ENCODE measurements around the gene HDAC9. TPM values are rescaled to one million over a fixed set of nuclear protein-coding genes. Genes with fewer than 3 reads are reported as not detected.

The HDAC9 gene
- total RNA-seq, 2 donors from 2014 or later, result 4.9 to 6.5 TPM

DNA sequence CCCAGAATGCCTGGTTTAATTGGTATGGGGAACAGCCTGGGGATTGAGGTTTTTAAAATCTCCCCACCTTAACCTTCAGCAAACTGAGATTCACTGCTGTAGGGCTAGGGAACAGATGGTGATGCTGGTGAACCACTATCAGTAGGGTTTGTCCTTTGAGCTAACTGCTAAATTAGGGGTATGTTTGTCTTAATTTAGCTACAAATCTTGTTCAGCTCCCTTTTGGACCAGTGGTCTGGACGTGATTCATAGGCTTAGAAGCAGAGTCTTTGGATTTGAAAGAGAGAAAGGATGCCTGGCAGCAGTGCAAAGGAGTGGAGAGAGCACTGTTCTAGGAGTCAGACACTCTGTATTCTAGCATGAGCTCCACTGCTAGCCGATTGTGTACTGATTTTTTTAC lies 2.8 kb downstream of the HDAC9 start:
- Mint-ChIP-seq H3K36me3 (ENCODE audit: low read depth) (no peaks in the 10 kb centered on the region), H3K4me3 (no peak overlapping the region), H3K4me1 (peaks cover 9% of the 10 kb centered on the region), H3K27me3 (no peaks in the 10 kb centered on the region), H3K27ac (no peak overlapping the region)
- no peak for DNase-seq
- no peak for ATAC-seq
- no peaks in the 10 kb centered on the region for H3K9me3 ChIP-seq (ENCODE audit: control insufficient read depth, low read length, poor library complexity, severe bottlenecking)

DNA sequence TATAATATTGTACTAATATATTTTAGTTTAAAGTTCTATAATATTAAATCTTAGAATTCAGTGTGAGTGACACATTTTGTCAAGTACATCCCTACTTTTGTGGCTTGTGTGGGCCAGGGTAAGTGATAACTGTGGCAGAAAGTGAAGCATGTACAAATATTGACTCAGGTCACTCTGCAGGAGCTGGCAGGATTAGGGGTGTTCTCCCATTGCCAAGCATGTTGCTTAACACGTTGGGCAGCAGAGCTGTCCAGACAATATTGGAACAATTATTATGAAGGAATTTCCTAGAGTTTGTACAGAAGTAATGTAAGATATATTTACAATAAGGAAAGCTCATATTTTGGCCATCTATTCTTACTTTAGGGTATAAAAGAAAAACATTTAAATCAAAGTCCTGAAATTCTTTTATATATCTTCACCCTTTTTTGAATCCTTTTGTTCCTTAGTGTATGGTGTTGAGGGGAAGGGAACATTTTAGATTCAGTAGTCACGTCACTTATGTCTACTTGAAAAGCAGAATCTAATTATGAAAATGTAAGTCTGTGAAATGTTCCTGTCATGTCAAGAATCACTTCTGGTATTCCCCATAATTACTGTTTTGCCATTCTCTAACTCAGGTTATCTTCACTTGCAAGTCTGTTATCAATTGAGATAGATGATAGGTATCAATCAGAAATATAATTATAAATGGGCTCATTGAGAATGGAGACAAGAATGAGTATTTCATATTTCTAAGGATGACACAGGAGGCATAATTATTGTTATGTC lies 4.0 kb downstream of the HDAC9 start:
- Mint-ChIP-seq H3K4me1 (peaks cover 9% of the 10 kb centered on the region), H3K27me3 (no peaks in the 10 kb centered on the region), H3K36me3 (ENCODE audit: low read depth) (no peaks in the 10 kb centered on the region), H3K4me3 (no peak overlapping the region), H3K27ac (no peak overlapping the region)
- ATAC-seq (no peak), DNase-seq (no peak)
- H3K9me3 ChIP-seq (ENCODE audit: control insufficient read depth, low read length, poor library complexity, severe bottlenecking), result no peaks in the 10 kb centered on the region

DNA sequence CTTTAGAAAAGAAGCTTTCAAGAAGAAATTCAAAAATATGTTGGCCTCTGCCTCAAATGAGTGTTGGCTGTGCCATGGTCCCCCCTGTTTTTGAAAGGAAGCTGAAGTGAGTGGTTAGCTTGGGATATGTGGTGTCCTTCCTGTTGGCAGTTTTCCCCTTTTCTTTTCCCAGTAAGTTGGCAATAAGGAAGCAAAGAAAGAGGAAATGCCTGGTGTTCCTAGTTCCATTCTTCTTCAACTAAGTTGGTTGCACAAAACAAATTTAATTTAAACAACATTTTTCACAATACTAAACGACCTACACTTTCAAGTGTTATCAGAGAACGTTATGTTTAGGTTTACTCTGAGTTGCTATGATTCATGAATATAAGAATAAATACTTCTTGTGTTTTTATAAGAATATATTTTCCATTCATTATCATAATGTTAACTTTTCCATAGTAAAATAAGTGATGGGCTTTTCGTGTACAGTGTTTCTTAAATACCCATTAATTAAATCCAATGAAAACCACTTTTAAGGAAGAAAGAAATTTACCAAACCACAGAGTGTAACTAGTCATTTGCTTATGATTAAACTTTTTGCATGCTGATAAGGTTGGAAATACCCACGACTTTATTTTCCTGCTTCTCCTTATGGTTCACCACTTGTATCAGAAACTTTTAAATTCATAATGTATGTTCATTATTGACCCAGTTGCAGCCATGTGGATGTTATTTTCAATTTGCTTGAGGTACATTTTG lies 7.7 kb downstream of the HDAC9 start:
- H3K27me3 Mint-ChIP-seq, result no peaks in the 10 kb centered on the region

DNA sequence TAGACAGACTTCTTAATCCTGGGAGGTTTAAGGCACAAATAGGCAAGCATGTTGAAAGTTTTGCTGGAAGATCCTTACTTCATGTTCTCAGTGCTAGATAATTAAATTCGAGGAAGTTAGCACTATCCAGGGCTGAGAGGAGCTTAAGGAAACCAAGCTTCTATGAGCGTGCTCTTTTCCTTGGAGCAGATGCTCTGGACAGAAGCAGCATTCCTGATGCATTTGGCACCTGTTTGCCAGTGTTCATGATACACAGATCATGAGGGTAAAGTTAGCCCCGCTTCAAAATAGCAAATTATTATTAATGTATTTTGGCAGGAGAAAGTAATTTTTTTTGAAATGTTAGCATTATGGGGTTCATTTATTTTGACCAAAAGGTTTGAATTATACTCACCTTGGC lies 9.4 kb downstream of the HDAC9 start:
- Mint-ChIP-seq H3K4me3 (no peak overlapping the region), H3K27ac (no peak overlapping the region), H3K36me3 (ENCODE audit: low read depth) (no peaks in the 10 kb centered on the region)

More for the DNA sequence above, 7.7 kb downstream of the HDAC9 start:
- no peak overlapping the region for H3K4me3 Mint-ChIP-seq
- no peak for ATAC-seq
- no peak overlapping the region for H3K27ac Mint-ChIP-seq
- H3K36me3 Mint-ChIP-seq (ENCODE audit: low read depth), result no peaks in the 10 kb centered on the region
- H3K4me1 Mint-ChIP-seq, result no peaks in the 10 kb centered on the region
- DNase-seq, result no peak
- H3K9me3 ChIP-seq (ENCODE audit: control insufficient read depth, low read length, poor library complexity, severe bottlenecking), result no peaks in the 10 kb centered on the region

DNA sequence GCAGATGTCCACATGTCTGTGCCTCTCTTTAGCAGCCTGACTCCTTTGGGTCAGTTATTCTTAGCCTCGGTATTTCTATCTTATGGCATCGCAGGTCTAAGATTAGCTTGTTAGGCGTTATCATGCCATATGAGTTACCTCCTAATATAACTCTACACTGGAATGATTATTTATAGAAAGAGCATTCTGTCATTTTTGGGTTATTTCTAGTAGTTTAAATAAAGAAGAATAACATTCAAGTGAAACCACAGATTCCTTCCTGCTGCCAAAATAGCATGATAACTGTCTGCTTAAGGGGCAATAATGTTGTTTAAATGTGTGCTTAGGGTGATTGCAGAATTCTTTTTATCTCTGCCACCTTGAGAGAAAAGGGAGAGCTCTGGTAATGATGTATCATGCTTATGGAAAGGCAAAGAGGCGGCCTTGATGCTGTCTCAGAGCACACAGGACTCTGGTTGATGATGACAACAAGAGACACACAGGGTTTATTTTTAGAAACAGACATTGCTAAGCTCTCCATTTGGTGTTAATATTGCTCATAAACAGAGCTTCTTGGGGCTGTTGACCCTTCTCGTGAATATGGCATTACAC lies 10.4 kb downstream of the HDAC9 start:
- Mint-ChIP-seq H3K27me3 (no peaks in the 10 kb centered on the region), H3K27ac (no peak overlapping the region), H3K4me3 (no peak overlapping the region), H3K4me1 (no peaks in the 10 kb centered on the region), H3K36me3 (ENCODE audit: low read depth) (no peaks in the 10 kb centered on the region)
- ATAC-seq, result no peak
- no peak for DNase-seq
- no peaks in the 10 kb centered on the region for H3K9me3 ChIP-seq (ENCODE audit: control insufficient read depth, low read length, poor library complexity, severe bottlenecking)

More for the DNA sequence above, 9.4 kb downstream of the HDAC9 start:
- Mint-ChIP-seq H3K27me3 (no peaks in the 10 kb centered on the region), H3K4me1 (no peaks in the 10 kb centered on the region)
- DNase-seq (no peak), ATAC-seq (no peak)
- no peaks in the 10 kb centered on the region for H3K9me3 ChIP-seq (ENCODE audit: control insufficient read depth, low read length, poor library complexity, severe bottlenecking)

DNA sequence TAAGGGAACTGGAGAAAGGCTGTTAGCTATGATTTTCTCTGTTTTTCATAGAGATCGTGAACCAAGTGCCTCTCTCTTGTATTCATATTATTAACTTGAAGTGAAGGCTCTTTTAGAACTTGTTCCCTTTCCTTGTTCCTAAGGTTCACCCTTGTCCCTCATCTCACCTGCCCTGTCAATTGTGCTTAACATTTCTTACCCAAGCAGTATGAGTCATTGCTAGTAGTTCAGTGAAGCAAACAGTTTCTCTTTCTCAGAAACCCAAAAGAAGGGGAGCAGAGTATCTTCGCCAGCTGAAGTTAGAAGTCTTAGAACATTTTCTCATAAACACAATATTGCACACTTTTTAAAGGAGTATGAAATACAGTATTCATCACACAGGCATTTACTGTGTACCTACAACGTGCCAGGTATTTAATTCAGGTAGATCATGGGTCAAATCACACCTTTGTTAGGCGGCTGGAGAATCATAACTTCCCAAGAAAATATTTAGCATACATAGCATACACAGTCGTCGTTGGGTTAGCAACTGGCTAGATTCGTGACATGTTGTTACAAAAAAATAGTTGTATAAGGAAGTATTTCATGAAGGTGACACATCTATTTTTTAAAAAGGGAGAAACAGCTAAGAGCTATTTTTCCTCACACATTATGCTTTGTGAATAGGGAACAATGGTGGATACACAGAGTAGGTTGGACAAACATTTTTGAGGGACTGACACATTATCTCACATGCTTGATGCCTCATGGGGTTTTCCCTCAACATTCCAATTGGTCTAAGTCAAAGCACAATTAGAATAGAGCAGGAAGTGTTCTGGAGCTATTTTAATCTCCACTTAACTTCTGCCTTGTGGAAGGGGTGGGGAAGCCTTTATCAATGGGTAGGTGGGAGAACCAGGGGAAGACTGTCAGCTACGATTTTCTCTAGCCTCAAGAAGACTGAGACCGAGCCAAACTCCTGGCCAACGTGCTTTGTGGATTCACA lies 13.2 kb downstream of the HDAC9 start:
- Mint-ChIP-seq H3K4me1 (no peaks in the 10 kb centered on the region), H3K36me3 (ENCODE audit: low read depth) (no peaks in the 10 kb centered on the region), H3K27me3 (no peaks in the 10 kb centered on the region), H3K4me3 (no peak overlapping the region), H3K27ac (no peak overlapping the region)
- DNase-seq (no peak), ATAC-seq (peak; percentile 69)
- no peaks in the 10 kb centered on the region for H3K9me3 ChIP-seq (ENCODE audit: control insufficient read depth, low read length, poor library complexity, severe bottlenecking)

DNA sequence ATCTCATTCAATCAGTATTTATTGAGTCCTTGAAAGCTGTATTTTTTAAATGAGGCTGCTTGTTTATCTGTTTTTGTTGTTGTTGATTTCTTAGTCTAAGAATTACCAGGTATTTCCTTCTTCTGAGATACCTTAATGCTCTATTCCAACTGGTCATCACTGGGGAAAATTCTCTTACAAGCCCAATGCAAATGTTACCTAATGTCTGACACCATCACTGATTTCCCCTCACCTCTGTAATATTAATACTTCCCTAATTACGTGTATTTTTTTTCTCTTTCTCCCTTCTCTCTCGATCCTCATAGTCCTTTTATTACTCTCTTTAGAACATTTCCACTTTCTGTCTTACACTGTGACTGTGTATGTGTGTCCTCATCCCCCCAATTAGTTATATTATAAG lies 13.9 kb downstream of the HDAC9 start:
- H3K36me3 Mint-ChIP-seq (ENCODE audit: low read depth), result no peaks in the 10 kb centered on the region
- no peaks in the 10 kb centered on the region for H3K9me3 ChIP-seq (ENCODE audit: control insufficient read depth, low read length, poor library complexity, severe bottlenecking)
- DNase-seq (no peak), ATAC-seq (no peak)
- no peak overlapping the region for H3K4me3 Mint-ChIP-seq
- H3K27me3 Mint-ChIP-seq, result no peaks in the 10 kb centered on the region
- no peak overlapping the region for H3K27ac Mint-ChIP-seq
- H3K4me1 Mint-ChIP-seq, result no peaks in the 10 kb centered on the region

DNA sequence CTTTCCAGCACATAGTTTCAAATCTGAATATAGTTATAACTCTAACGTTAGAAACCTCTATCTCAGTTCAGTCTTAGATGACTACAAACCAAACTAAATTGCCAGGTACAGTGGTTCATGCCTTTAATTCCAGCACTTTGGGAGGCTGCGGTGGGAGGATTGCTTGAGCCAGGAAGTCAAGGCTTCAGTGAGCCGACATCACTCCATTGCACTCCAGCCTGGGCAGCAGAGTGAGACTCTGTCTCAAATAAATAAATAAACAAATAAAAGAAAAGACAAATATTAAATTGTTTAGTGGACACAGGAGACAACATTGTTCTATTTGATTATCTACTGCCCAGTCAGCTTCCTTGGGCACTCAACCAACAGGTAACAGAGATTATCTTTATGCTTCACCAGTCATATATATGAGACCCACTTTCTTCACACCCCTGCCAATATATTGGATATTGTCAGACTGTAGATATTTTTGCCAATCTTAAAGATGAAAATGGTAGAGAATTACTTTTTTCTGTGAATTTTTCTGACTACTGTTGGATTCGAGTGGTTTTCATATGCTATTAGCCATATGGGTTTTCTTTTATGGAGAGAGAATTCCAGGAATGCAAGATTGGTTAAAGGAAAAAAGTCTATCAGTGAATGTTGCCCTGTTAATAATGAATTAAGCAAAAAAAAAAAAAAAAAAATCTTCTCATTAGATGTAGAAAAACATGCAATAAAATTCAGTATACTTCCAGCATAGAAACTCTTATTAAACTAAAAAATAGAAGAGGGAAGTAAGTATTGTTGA lies 16.0 kb downstream of the HDAC9 start:
- H3K9me3 ChIP-seq (ENCODE audit: control insufficient read depth, low read length, poor library complexity, severe bottlenecking), result no peaks in the 10 kb centered on the region
- DNase-seq (no peak), ATAC-seq (no peak)
- Mint-ChIP-seq H3K4me3 (no peak overlapping the region), H3K36me3 (ENCODE audit: low read depth) (no peaks in the 10 kb centered on the region), H3K4me1 (no peaks in the 10 kb centered on the region), H3K27ac (no peak overlapping the region), H3K27me3 (no peaks in the 10 kb centered on the region)

DNA sequence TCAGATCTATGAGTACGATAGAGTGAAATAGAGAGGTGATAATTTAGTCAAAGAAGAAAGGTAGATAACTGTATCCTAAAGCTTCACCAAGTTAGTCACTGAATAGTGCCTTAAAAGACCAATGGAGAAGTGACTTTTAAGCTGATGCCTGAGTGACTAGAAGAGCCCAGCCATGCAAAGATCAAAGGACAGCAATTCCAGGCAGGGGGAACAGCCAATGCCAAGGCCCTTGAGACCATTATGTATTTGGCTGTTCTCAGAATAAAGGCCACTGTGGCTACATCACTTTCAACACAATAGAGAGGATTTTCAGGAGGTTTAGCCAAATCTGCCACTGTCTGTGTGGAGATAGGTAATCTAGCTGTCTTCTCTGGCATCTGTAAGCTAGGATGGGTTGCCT lies 17.8 kb downstream of the HDAC9 start:
- ATAC-seq, result no peak
- H3K27me3 Mint-ChIP-seq, result no peaks in the 10 kb centered on the region

DNA sequence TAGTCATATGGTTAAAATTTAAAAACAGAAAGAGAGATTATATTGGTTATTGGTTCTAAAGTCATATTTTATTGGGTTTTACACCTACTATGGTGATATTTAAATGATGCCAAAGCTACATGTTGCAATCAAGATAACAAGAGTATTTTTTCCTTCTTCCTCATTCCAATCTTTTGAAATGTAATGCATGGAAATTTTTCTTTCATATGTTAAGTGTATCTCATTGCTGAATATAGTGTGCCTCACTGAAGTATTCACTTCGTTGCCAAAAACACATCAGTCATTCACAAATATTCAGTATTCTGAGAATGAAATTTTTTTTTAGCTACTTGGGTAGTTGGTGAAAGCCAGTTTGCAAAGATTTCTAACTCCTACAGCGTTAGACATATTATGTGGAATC lies 19.5 kb downstream of the HDAC9 start:
- no peak overlapping the region for H3K4me3 Mint-ChIP-seq

More for the DNA sequence above, 17.8 kb downstream of the HDAC9 start:
- no peak for DNase-seq
- H3K27ac Mint-ChIP-seq, result no peak overlapping the region
- H3K4me1 Mint-ChIP-seq, result no peaks in the 10 kb centered on the region
- no peak overlapping the region for H3K4me3 Mint-ChIP-seq
- no peaks in the 10 kb centered on the region for H3K36me3 Mint-ChIP-seq (ENCODE audit: low read depth)
- H3K9me3 ChIP-seq (ENCODE audit: control insufficient read depth, low read length, poor library complexity, severe bottlenecking), result no peaks in the 10 kb centered on the region

DNA sequence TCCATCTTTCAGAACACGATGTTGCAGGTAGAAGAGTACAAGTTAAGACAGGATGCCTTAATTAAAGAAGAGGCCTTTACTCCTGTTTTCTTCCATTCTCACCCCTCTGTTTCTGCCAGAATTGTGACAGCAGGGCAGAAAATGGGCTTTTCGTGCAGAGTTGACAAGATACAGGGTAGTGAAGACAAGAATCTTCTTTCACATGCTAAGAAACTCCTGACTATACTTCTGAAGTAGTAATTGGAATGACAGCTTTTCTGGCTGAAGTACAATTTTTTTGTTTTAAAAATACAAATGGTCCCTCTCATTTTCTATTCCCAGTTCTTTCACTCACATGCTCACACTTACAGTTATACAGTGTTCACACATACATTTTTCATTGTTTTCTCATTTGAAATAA lies 22.1 kb downstream of the HDAC9 start:
- Mint-ChIP-seq H3K4me1 (no peaks in the 10 kb centered on the region), H3K4me3 (no peak overlapping the region), H3K27me3 (no peaks in the 10 kb centered on the region), H3K27ac (no peak overlapping the region), H3K36me3 (ENCODE audit: low read depth) (no peaks in the 10 kb centered on the region)
- no peak for ATAC-seq
- no peaks in the 10 kb centered on the region for H3K9me3 ChIP-seq (ENCODE audit: control insufficient read depth, low read length, poor library complexity, severe bottlenecking)
- no peak for DNase-seq

More for the DNA sequence above, 19.5 kb downstream of the HDAC9 start:
- no peak overlapping the region for H3K27ac Mint-ChIP-seq
- H3K4me1 Mint-ChIP-seq, result no peaks in the 10 kb centered on the region
- no peaks in the 10 kb centered on the region for H3K36me3 Mint-ChIP-seq (ENCODE audit: low read depth)
- no peaks in the 10 kb centered on the region for H3K9me3 ChIP-seq (ENCODE audit: control insufficient read depth, low read length, poor library complexity, severe bottlenecking)
- ATAC-seq (no peak), DNase-seq (no peak)
- H3K27me3 Mint-ChIP-seq, result no peaks in the 10 kb centered on the region

DNA sequence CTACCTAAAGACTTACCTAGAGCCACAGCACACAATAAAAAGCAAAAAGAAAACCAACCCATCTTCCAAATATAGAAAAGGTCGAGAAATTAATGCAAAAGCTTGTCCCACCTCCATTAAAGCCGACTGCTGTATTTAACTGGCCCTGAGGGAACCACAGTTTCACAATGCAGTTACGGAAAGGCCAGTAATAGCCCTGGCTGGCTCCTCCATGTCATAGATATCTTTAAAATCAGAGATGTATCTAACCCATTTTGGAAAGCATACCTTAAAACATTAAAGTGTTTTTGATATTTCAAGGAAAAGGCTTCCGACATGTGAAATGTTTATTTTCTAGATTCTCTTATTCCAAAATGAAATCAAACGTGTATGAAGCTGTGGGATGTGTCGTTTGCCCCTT lies 23.0 kb downstream of the HDAC9 start:
- no peaks in the 10 kb centered on the region for H3K27me3 Mint-ChIP-seq
- H3K4me1 Mint-ChIP-seq, result no peaks in the 10 kb centered on the region
- H3K4me3 Mint-ChIP-seq, result no peak overlapping the region
- H3K27ac Mint-ChIP-seq, result no peak overlapping the region
- H3K9me3 ChIP-seq (ENCODE audit: control insufficient read depth, low read length, poor library complexity, severe bottlenecking), result no peaks in the 10 kb centered on the region
- no peak for DNase-seq
- no peak for ATAC-seq
- no peaks in the 10 kb centered on the region for H3K36me3 Mint-ChIP-seq (ENCODE audit: low read depth)
